Activated naive CD4-positive, alpha-beta T cell treated with anti-CD3 and anti-CD28 coated beads, Interleukin-2, amount 10 ng/mL, durations not matched to agents 7 days and 5 days (primary cell): Measurements from ENCODE around the gene ZNF813.
A peak's percentile ranks its signal among the peaks of the same experiment; 100 is the strongest.
"Not testable (repeated sequence)": the region's sequence is repeated elsewhere in the genome, so short reads cannot be mapped to it uniquely, and the experiment has no call there.

ENCODE experiments used
- CTCF ChIA-PET: fragments of 350-600 bp; sonication (Branson Sonifier 250); formaldehyde crosslinking; loops from one replicate; lab custom pipeline; 2021; ENCODE audit warnings: antibody characterized with exemption; lab: Charles Lee
- DNase-seq: peaks from one replicate; pipeline ENCODE4 v3.0.0-alpha.2; 2020
- H3K27ac Mint-ChIP-seq: one replicate; pipeline ENCODE4 v1.8.0; 2021; ENCODE audit warnings: mild to moderate bottlenecking, moderate library complexity, mixed read lengths
- H3K27me3 Mint-ChIP-seq: one replicate; pipeline ENCODE4 v1.8.0; 2021; ENCODE audit warnings: mild to moderate bottlenecking, mixed read lengths
- H3K36me3 Mint-ChIP-seq: one replicate; pipeline ENCODE4 v1.8.0; 2021; ENCODE audit warnings: mixed read lengths
- H3K4me1 Mint-ChIP-seq: one replicate; pipeline ENCODE4 v1.8.0; 2021; ENCODE audit warnings: mixed read lengths
- H3K4me3 Mint-ChIP-seq: one replicate; pipeline ENCODE4 v1.8.0; 2021; ENCODE audit warnings: mild to moderate bottlenecking, moderate library complexity, mixed read lengths
- H3K9me3 Mint-ChIP-seq: one replicate; pipeline ENCODE4 v1.8.0; 2021; ENCODE audit warnings: mixed read lengths

The ZNF813 gene

DNA sequence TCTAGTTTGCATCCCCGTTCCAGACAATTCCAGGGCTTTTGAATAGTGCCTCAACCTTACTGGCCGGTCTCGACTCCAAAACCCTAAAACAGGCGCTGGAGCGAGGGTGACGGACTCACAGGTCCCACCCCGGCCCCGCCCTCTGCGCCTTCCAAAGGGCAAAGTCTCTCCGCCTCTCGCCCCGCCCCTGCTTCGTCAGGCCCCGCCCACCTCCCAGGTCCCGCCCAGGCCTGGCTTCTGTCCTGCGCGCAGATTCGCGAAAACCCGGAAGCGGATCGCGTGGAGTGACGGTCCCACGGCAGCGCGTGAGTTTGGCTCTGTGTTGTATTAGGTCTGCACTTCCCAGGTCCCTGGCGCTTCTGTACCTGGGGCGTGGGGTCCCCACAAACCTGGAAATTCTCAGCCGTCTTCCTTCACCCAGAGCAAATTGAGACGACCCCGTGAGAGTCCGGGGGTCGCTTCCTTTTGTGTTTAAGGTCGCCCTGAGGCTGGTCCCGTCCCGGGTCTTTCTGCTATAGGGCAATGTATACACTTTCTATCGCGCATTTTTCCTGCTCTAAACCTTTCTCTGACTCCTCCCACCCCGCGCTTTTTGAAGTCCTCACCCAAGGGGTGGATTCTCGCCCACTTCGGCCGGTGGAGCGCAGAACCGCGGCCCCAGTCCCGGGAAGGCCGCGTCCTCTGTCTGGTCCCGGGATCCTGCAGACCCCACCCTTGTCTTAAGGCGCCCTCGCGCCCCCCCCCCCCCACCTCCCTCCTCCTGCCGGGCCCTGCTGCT lies at the start of gene ZNF813:
ZNF813 (plus strand) TSS at position 249 of the 778 bp plus-strand sequence. CDS start 16,090 bp downstream, outside the sequence.
- CTCF ChIA-PET, result no interaction called here
- Mint-ChIP-seq H3K27me3 (peaks cover 23% of the 10 kb centered on the region), H3K4me1 (peaks cover 28% of the 10 kb centered on the region), H3K36me3 (peaks cover 37% of the 10 kb centered on the region), H3K9me3 (peaks cover 31% of the 10 kb centered on the region), H3K27ac (peak within 1 kb of the TSS; percentile 89), H3K4me3 (peak within 1 kb of the TSS; percentile 87)
- DNase-seq, result peak; percentile 98

GRCh38 chr19:53420520-53421315 lies 46.8 kb upstream of the ZNF813 start:
- H3K4me3 Mint-ChIP-seq, CTCF ChIA-PET, H3K27ac Mint-ChIP-seq, H3K27me3 Mint-ChIP-seq, H3K36me3 Mint-ChIP-seq, DNase-seq, H3K4me1 Mint-ChIP-seq: not testable (repeated sequence)
- peaks cover 24% of the 10 kb centered on the region for H3K9me3 Mint-ChIP-seq

DNA sequence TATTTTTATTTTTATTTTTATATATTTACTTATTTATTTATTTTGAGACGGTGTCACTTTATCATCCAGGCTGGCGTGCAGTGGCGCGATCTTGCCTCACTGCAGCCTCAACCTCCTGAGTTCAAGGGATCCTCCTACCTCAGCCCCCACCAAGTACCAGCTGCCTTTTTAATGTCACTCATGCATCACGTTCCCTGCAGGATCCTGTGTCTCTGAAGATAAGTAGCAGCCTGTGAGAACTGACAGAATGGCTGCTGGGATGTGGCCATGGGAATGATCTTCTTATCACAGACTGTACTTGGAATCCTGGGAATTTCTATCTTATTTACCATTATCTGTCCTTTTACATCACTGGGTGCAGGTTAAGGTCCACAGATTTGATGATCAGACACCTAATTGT lies 45.0 kb upstream of the ZNF813 start:
- peaks cover 16% of the 10 kb centered on the region for H3K9me3 Mint-ChIP-seq
- no peak for DNase-seq
- CTCF ChIA-PET, result interaction anchor here (0.6 kb wide), 1 partner anchor 420 kb away, joined by 3 read pairs; no protein-coding TSS in a partner anchor

GRCh38 chr19:53423074-53423473 lies 44.5 kb upstream of the ZNF813 start:
- H3K27me3 Mint-ChIP-seq, CTCF ChIA-PET, H3K27ac Mint-ChIP-seq, H3K36me3 Mint-ChIP-seq, H3K4me3 Mint-ChIP-seq, DNase-seq, H3K4me1 Mint-ChIP-seq: not testable (repeated sequence)
- H3K9me3 Mint-ChIP-seq, result peaks cover 12% of the 10 kb centered on the region

More for the DNA sequence above, 45.0 kb upstream of the ZNF813 start:
- Mint-ChIP-seq H3K27ac (no peak overlapping the region), H3K27me3 (peaks cover 3% of the 10 kb centered on the region), H3K36me3 (peaks cover 1% of the 10 kb centered on the region), H3K4me3 (no peak overlapping the region), H3K4me1 (peaks cover 2% of the 10 kb centered on the region)

- not testable (repeated sequence) for H3K4me3 Mint-ChIP-seq, DNase-seq, H3K36me3 Mint-ChIP-seq, H3K27me3 Mint-ChIP-seq, H3K27ac Mint-ChIP-seq, H3K4me1 Mint-ChIP-seq
- CTCF ChIA-PET, result interaction anchor here (0.6 kb wide), 1 partner anchor 370 kb away, joined by 3 read pairs; no protein-coding TSS in a partner anchor
- peaks cover 12% of the 10 kb centered on the region for H3K9me3 Mint-ChIP-seq
These were observed 43.9 kb upstream of the ZNF813 start for GRCh38 chr19:53423680-53424079.

GRCh38 chr19:53424968-53425597 lies 42.5 kb upstream of the ZNF813 start:
- CTCF ChIA-PET, result interaction anchor here (0.7 to 2.2 kb wide), 9 partner anchors 10 to 370 kb away, joined by 3 to 16 read pairs (median 3); no protein-coding TSS in a partner anchor
- peaks cover 2% of the 10 kb centered on the region for H3K4me1 Mint-ChIP-seq
- no peak overlapping the region for H3K4me3 Mint-ChIP-seq
- H3K9me3 Mint-ChIP-seq, result peaks cover 5% of the 10 kb centered on the region
- DNase-seq, result peak; percentile 76
- H3K27ac Mint-ChIP-seq, result no peak overlapping the region
- peaks cover 1% of the 10 kb centered on the region for H3K36me3 Mint-ChIP-seq
- peaks cover 3% of the 10 kb centered on the region for H3K27me3 Mint-ChIP-seq

GRCh38 chr19:53431399-53432087 lies 36.0 kb upstream of the ZNF813 start, which contains the start of gene ZNF761:
Gene ZNF761, plus strand, starts transcription at chr19:53431984. Its CDS starts 15,285 bp downstream, at chr19:53447269.
- Mint-ChIP-seq H3K9me3 (peaks cover 25% of the 10 kb centered on the region), H3K4me3 (peak within 1 kb of the TSS; percentile 91), H3K27me3 (peaks cover 4% of the 10 kb centered on the region), H3K27ac (peak within 1 kb of the TSS; percentile 93), H3K36me3 (peaks cover 40% of the 10 kb centered on the region), H3K4me1 (peaks cover 29% of the 10 kb centered on the region)
- peak; percentile 97 for DNase-seq
- CTCF ChIA-PET, result no interaction called here

GRCh38 chr19:53432088-53432661 lies 35.4 kb upstream of the ZNF813 start:
- CTCF ChIA-PET, result no interaction called here
- Mint-ChIP-seq H3K27ac (peak overlapping the region; percentile 93), H3K9me3 (peaks cover 25% of the 10 kb centered on the region), H3K27me3 (peaks cover 4% of the 10 kb centered on the region), H3K36me3 (peaks cover 45% of the 10 kb centered on the region), H3K4me3 (peak overlapping the region; percentile 91), H3K4me1 (peaks cover 29% of the 10 kb centered on the region)
- DNase-seq, result peak; percentile 48

DNA sequence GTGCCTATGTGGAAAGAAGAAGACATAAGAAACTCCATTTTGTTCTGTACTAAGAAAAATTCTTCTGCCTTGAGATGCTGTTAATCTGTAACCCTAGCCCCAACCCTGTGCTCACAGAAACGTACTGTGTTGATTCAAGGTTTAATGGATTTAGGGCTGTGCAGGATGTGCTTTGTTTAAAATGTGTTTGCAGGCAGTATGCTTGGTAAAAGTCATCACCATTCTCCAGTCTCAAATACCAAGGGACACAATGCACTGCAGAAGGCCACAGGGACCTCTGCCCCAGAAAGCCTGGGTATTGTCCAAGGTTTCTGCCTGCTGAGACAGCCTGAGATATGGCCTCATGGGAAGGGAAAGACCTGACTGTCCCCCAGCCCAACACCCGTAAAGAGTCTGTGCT lies 23.7 kb upstream of the ZNF813 start:
- H3K4me1 Mint-ChIP-seq, H3K27me3 Mint-ChIP-seq, CTCF ChIA-PET, H3K27ac Mint-ChIP-seq, H3K4me3 Mint-ChIP-seq, DNase-seq: not testable (repeated sequence)
- Mint-ChIP-seq H3K36me3 (peaks cover 83% of the 10 kb centered on the region), H3K9me3 (peaks cover 53% of the 10 kb centered on the region)

DNA sequence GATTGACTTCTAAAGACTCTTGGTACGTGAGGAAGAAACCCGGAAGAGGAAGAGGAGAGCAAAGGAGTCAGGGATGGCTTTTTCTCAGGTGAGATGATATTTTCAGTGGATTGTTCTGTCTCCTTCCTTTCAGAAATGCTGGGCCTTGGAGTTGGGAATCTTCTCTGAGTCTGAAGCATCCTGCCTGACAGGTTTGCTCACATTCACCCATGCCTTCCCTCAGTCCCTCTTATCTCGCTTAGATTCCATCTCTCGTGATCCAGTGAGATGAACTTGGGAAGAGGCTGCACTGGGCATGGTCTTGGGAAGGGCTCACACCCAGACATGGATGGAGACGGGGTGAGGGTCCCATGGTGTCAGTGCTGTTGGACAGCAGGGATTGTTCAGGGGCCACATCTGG lies 20.3 kb upstream of the ZNF813 start:
- CTCF ChIA-PET, DNase-seq, H3K4me3 Mint-ChIP-seq, H3K27ac Mint-ChIP-seq, H3K27me3 Mint-ChIP-seq, H3K4me1 Mint-ChIP-seq: not testable (repeated sequence)
- Mint-ChIP-seq H3K9me3 (peaks cover 59% of the 10 kb centered on the region), H3K36me3 (peaks cover 83% of the 10 kb centered on the region)

- CTCF ChIA-PET, result no interaction called here
- H3K9me3 Mint-ChIP-seq, result peaks cover 82% of the 10 kb centered on the region
- no peak for DNase-seq
- no peaks in the 10 kb centered on the region for H3K4me1 Mint-ChIP-seq
- H3K27me3 Mint-ChIP-seq, result no peaks in the 10 kb centered on the region
- peaks cover 68% of the 10 kb centered on the region for H3K36me3 Mint-ChIP-seq
- H3K27ac Mint-ChIP-seq, result no peak overlapping the region
- H3K4me3 Mint-ChIP-seq, result no peak overlapping the region
These were observed 11.7 kb upstream of the ZNF813 start for GRCh38 chr19:53455828-53456227.

- H3K4me1 Mint-ChIP-seq, H3K27ac Mint-ChIP-seq, DNase-seq, H3K4me3 Mint-ChIP-seq, CTCF ChIA-PET: not testable (repeated sequence)
- H3K27me3 Mint-ChIP-seq, result peaks cover 13% of the 10 kb centered on the region
- H3K36me3 Mint-ChIP-seq, result peaks cover 38% of the 10 kb centered on the region
- H3K9me3 Mint-ChIP-seq, result peaks cover 71% of the 10 kb centered on the region
These were observed 7.3 kb upstream of the ZNF813 start for GRCh38 chr19:53460131-53460721.

DNA sequence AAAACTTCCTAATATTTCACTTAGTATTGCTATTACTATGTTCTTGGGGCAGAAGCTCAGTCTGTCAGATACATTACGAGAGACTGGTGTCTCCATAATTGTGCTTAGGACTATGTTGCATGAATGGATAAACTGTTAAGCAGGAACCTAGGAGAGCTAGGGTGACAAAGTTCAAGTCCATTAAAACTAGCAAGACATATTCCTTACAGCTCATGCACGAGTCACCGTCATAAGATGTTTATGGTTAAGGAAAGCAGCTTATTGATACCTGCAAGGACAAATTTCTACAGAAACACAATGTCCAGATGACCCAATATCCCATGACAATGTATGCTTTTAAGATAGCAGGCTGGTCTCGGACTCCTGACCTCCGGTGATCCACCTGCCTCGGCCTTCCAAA lies 5.7 kb upstream of the ZNF813 start:
- H3K4me1 Mint-ChIP-seq, result peaks cover 8% of the 10 kb centered on the region
- no peak for DNase-seq
- H3K9me3 Mint-ChIP-seq, result peaks cover 58% of the 10 kb centered on the region
- H3K27me3 Mint-ChIP-seq, result peaks cover 18% of the 10 kb centered on the region
- H3K27ac Mint-ChIP-seq, result no peak overlapping the region
- CTCF ChIA-PET, result no interaction called here
- H3K36me3 Mint-ChIP-seq, result peaks cover 23% of the 10 kb centered on the region
- no peak overlapping the region for H3K4me3 Mint-ChIP-seq
